Ishikawa (cell line): ENCODE data around the gene CCDC97.

Experiments used
- CEBPB ChIP-seq: IDR thresholded peaks from 2 replicates; pipeline ENCODE4 v1.6.1; 2012
- CREB1 ChIP-seq: IDR thresholded peaks from 2 replicates; pipeline ENCODE4 v1.6.1; 2012; ENCODE audit warnings: low read depth
- EGR1 ChIP-seq: IDR thresholded peaks from 2 replicates; pipeline ENCODE4 v1.6.1; 2012
- EP300 ChIP-seq: IDR thresholded peaks from 2 replicates; pipeline ENCODE4 v1.6.1; 2012; ENCODE audit warnings: borderline replicate concordance
- FOXM1 ChIP-seq: IDR thresholded peaks from 2 replicates; pipeline ENCODE4 v1.6.1; 2012; ENCODE audit warnings: low read depth, borderline replicate concordance
- NFIC ChIP-seq: IDR thresholded peaks from 2 replicates; pipeline ENCODE4 v1.6.1; 2012
- RAD21 ChIP-seq: IDR thresholded peaks from 2 replicates; pipeline ENCODE4 v1.6.1; 2012; ENCODE audit warnings: low read depth
- TAF1 ChIP-seq: IDR thresholded peaks from 2 replicates; pipeline ENCODE4 v1.6.1; 2012; ENCODE audit warnings: low read depth, mild to moderate bottlenecking
- TCF12 ChIP-seq: IDR thresholded peaks from 2 replicates; pipeline ENCODE4 v1.6.1; 2012; ENCODE audit warnings: low read depth
- TEAD4 ChIP-seq: IDR thresholded peaks from 2 replicates; pipeline ENCODE4 v1.6.1; 2012
- YY1 ChIP-seq: IDR thresholded peaks from 2 replicates; pipeline ENCODE4 v1.6.1; 2012; ENCODE audit warnings: low read depth
- ZBTB7A ChIP-seq: IDR thresholded peaks from 2 replicates; pipeline ENCODE4 v1.6.1; 2012; ENCODE audit warnings: low read depth
- TF ChIP-seq, protein P1 (sequence below): IDR thresholded peaks from 2 replicates; pipeline ENCODE4 v1.6.1; 2012
- TF ChIP-seq, protein P2 (sequence below): IDR thresholded peaks from 2 replicates; pipeline ENCODE4 v1.6.1; 2012
- TF ChIP-seq, protein P3 (sequence below): IDR thresholded peaks from 2 replicates; pipeline ENCODE4 v1.6.1; 2012; ENCODE audit warnings: low read depth, mild to moderate bottlenecking

Gene CCDC97

DNA sequence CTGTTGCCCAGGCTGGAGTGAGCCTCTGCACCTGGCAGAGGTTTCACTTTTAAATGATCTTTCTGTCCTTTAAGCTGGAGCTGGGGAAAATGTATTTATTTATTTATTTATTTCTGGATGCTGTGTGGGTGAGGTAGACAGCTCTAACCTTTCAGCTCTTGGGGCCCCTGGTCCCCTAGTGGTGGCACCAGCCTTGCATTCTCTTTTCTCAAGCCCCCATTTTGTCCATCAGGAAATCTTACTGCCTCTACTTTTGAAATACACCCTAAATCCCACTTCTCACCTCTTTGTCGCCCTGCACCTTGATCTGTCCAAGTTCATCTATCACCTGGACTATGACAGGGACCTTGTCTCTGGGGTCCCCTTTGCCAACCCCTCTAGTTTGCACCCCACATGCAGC is 56.1 kb downstream of the CCDC97 start:
- TF ChIP-seq ZBTB7A: no peak
- TF ChIP-seq, protein P1, sequence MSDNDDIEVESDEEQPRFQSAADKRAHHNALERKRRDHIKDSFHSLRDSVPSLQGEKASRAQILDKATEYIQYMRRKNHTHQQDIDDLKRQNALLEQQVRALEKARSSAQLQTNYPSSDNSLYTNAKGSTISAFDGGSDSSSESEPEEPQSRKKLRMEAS: no peak
- TF ChIP-seq EGR1: no peak
- TF ChIP-seq TEAD4: no peak
- TF ChIP-seq CEBPB: no peak
- no peak for TF ChIP-seq RAD21
- TF ChIP-seq, protein P2, sequence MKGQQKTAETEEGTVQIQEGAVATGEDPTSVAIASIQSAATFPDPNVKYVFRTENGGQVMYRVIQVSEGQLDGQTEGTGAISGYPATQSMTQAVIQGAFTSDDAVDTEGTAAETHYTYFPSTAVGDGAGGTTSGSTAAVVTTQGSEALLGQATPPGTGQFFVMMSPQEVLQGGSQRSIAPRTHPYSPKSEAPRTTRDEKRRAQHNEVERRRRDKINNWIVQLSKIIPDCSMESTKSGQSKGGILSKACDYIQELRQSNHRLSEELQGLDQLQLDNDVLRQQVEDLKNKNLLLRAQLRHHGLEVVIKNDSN: no peak
- no peak for TF ChIP-seq TCF12
- TF ChIP-seq TAF1: no peak
- no peak for TF ChIP-seq FOXM1
- no peak for TF ChIP-seq YY1
- TF ChIP-seq, protein P3, sequence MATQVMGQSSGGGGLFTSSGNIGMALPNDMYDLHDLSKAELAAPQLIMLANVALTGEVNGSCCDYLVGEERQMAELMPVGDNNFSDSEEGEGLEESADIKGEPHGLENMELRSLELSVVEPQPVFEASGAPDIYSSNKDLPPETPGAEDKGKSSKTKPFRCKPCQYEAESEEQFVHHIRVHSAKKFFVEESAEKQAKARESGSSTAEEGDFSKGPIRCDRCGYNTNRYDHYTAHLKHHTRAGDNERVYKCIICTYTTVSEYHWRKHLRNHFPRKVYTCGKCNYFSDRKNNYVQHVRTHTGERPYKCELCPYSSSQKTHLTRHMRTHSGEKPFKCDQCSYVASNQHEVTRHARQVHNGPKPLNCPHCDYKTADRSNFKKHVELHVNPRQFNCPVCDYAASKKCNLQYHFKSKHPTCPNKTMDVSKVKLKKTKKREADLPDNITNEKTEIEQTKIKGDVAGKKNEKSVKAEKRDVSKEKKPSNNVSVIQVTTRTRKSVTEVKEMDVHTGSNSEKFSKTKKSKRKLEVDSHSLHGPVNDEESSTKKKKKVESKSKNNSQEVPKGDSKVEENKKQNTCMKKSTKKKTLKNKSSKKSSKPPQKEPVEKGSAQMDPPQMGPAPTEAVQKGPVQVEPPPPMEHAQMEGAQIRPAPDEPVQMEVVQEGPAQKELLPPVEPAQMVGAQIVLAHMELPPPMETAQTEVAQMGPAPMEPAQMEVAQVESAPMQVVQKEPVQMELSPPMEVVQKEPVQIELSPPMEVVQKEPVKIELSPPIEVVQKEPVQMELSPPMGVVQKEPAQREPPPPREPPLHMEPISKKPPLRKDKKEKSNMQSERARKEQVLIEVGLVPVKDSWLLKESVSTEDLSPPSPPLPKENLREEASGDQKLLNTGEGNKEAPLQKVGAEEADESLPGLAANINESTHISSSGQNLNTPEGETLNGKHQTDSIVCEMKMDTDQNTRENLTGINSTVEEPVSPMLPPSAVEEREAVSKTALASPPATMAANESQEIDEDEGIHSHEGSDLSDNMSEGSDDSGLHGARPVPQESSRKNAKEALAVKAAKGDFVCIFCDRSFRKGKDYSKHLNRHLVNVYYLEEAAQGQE: no peak
- no peak for TF ChIP-seq NFIC
- TF ChIP-seq EP300: no peak
- no peak for TF ChIP-seq CREB1

DNA sequence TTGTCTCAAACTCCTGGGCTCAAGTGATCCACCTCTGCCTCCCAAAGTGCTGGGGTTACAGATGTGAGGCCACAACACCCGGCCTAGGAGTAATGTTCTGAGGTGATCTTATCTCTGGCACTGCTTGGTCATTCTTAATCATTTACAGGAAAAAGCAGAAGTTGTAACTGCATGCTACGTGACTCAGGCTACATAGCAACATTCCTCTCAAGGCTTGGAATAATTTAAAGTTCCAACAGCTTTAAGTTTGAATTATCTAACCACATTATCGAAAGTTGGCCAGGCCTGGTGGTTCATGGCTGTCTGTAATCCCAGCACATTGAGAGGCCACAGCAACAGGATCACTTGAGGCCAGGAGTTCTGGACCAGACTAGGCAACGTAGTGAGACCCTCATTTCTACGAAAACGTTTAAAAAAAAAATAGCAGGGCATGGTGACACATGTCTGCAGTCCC is 57.9 kb downstream of the CCDC97 start:
- no peak for TF ChIP-seq EGR1

DNA sequence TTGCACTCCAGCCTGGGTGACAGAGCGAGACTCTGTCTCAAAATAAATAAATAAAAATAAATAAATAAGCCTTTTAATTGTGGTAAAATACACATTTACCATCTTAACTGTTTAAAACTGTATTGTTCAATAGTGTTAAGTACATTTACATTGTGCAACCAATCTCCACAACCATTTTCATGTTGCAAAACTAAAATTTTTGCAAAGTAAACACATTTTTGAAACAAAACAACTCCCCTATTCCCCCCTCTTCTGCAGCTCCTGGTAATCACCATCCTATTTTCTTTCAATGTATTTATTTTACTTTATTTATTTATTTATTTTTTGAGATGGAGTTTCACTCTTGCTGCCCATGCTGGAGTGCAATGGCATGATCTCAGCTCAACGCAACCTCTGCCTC is 59.8 kb downstream of the CCDC97 start:
- TF ChIP-seq RAD21 (no peak), FOXM1 (no peak), CEBPB (no peak), NFIC (no peak), CREB1 (no peak)
- TF ChIP-seq, protein P2: no peak

DNA sequence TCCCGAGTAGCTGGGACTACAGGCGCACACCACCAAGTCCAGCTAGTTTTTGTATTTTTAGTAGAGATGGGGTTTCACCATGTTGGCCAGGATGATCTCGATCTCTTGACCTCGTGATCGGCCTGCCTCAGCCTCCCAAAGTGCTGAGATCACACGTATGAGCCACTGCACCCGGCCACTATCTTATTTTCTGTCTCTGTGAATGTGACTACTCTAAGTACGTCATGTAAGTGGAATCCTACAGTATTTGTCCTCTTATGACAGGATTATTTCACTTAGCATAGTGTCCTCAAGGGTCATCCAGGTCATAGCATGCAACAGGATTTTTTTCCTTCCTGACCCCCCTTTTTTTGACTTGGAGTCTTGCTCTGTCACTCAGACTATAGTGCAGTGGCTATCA is 61.6 kb downstream of the CCDC97 start:
- TF ChIP-seq TEAD4: no peak
- TF ChIP-seq TAF1: no peak
- no peak for TF ChIP-seq EP300
- no peak for TF ChIP-seq CEBPB
- TF ChIP-seq ZBTB7A: no peak
- TF ChIP-seq RAD21: no peak
- TF ChIP-seq FOXM1: no peak
- no peak for TF ChIP-seq TCF12

DNA sequence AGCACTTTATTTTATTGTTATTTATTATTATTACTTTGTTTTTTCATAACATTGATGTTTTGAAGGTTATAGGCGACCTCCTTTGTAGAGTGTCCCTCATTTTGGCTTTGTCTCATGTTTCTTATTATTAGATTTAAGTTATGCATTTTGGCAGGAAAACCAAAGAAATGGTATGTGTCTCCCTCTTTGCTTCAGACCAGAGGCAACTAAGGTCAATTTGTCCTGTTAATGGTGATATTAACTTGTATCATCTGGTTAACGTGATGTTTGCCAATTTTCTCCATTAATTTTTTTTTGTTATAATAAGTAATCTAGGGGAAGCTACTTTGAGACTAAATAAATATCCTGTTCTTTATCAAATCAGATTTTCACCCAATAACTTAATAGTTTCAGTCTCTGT is 62.5 kb downstream of the CCDC97 start:
- TF ChIP-seq EP300 (no peak), ZBTB7A (no peak), EGR1 (no peak), RAD21 (no peak), NFIC (no peak), TEAD4 (no peak), TAF1 (no peak), YY1 (no peak), CREB1 (no peak), CEBPB (no peak), TCF12 (no peak), FOXM1 (no peak)
- TF ChIP-seq, protein P2: no peak
- TF ChIP-seq, protein P3: no peak
- TF ChIP-seq, protein P1: no peak

DNA sequence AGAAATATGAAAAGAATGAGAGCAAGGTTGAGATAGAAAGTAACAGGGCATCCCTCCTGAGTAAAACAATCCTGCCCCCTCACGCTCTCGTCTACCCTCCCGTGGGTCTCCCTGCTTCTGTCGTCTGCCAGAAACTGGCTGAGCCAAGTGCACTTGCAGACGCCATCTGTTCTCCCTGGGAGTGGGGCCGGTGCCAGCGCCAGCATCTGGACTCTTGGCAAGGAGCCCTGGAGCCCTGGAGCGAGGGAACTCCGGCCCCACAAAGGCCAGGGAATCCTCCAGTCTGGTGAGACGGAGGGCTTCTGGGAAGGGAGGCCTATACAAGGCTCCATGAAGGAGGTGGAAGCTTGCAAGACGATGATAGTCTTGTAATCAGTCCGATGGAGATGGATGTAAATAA is 64.0 kb downstream of the CCDC97 start:
- TF ChIP-seq RAD21 (peak; percentile 15; the same call in 1 of the 2 replicates), TCF12 (peak; percentile 94), EP300 (peak; percentile 24; the same call in 1 of the 2 replicates), TEAD4 (peak; percentile 59; the same call in 1 of the 2 replicates), NFIC (peak; percentile 99), EGR1 (no peak)
- TF ChIP-seq, protein P2: peak; percentile 12; the same call in 1 of the 2 replicates
- TF ChIP-seq, protein P1: peak; percentile 51
- TF ChIP-seq, protein P3: no peak
